ENCODE data around the gene HNRNPA1L2.
"Not testable (repeated sequence)": the region's sequence is repeated elsewhere in the genome, so short reads cannot be mapped to it uniquely, and the experiment has no call there.

The HNRNPA1L2 gene

GRCh38 chr13:52677823-52678222 is 35.6 kb downstream of the HNRNPA1L2 start:
- no peak for TF ChIP-seq CTCF (IDR thresholded peaks at IDR 0.05; ENCODE audit: low read depth, low read length)
- H3K4me3 ChIP-seq (ENCODE audit: low read depth, low read length): no peak overlapping the region
- no peak for DNase-seq (ENCODE audit: low read depth, low spot score)
- in situ Hi-C loops (cut with HindIII; ENCODE audit: low sequenced_read_pairs): no loop called here

GRCh38 chr13:52685806-52686205 is 43.6 kb downstream of the HNRNPA1L2 start:
- in situ Hi-C loops (cut with HindIII; ENCODE audit: low sequenced_read_pairs); DNase-seq (ENCODE audit: low read depth, low spot score); H3K4me3 ChIP-seq (ENCODE audit: low read depth, low read length): not testable (repeated sequence)

GRCh38 chr13:52686376-52686775 is 44.1 kb downstream of the HNRNPA1L2 start:
- H3K4me3 ChIP-seq (ENCODE audit: low read depth, low read length): no peak overlapping the region
- no peak for TF ChIP-seq CTCF (IDR thresholded peaks at IDR 0.05; ENCODE audit: low read depth, low read length)
- in situ Hi-C loops (cut with HindIII; ENCODE audit: low sequenced_read_pairs): no loop called here
- DNase-seq (ENCODE audit: low read depth, low spot score): no peak

Data from astrocyte of the spinal cord (primary cell).